GM18505 (cell line): ENCODE data around the gene ANAPC16.
"Not testable (repeated sequence)": the region's sequence is repeated elsewhere in the genome, so short reads cannot be mapped to it uniquely, and the experiment has no call there.

ENCODE experiments used
- ATAC-seq: cut with Tn5 transposase; IDR thresholded peaks from one replicate; pipeline ENCODE4 v1.9.1; 2021; ENCODE audit not compliant: unreplicated experiment
- POLR2A ChIP-seq: IDR thresholded peaks from 4 replicates; pipeline ENCODE4 v1.6.1; 2011; ENCODE audit warnings: borderline replicate concordance; ENCODE audit not compliant: insufficient read depth, insufficient read length; ENCODE audit errors: extremely low read depth

Gene ANAPC16

GRCh38 chr10:72186982-72187330, 28.9 kb upstream of the ANAPC16 start:
- ATAC-seq: no peak
- TF ChIP-seq POLR2A: no peak

DNA sequence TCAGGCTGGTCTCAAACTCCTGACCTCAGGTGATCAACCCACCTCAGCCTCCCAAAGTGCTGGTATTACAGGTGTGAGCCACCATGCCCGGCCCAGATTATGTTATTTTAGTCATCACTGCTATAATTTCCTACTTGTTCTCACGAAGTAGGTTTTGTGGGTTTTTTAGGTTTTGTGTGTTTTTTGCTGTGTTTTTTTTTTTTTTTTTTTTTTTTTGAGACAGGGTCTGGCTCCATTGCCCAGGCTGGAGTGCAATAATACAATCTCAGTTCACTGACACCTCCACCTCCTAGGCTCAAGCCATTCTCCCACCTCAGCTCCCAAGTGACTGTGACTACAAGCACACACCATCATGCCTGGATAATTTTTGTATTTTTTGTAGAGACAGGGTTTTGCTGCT, 20.9 kb upstream of the ANAPC16 start:
- ATAC-seq: no peak
- TF ChIP-seq POLR2A: no peak

GRCh38 chr10:72200883-72201282, 14.9 kb upstream of the ANAPC16 start:
- no peak for ATAC-seq
- TF ChIP-seq POLR2A: no peak

DNA sequence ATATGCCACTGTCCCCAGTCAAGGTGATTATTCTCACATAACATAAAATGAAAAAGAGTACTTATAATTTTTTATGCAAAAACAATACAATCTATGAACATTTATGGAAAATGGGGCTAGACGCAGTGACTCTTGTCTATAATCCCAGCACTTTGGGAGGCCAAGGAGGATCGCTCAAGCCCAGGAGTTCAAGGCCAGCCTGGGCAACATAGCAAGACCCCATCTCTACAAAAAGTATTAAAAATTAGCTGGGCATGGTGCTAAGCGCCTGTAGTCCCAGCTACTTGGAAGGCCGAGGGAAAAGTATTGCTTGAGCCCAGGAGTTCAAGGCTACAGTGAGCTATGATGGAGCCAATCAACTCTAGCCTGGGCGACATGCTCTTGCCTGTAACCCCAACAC, 14.5 kb upstream of the ANAPC16 start:
- ATAC-seq: no peak
- no peak for TF ChIP-seq POLR2A

DNA sequence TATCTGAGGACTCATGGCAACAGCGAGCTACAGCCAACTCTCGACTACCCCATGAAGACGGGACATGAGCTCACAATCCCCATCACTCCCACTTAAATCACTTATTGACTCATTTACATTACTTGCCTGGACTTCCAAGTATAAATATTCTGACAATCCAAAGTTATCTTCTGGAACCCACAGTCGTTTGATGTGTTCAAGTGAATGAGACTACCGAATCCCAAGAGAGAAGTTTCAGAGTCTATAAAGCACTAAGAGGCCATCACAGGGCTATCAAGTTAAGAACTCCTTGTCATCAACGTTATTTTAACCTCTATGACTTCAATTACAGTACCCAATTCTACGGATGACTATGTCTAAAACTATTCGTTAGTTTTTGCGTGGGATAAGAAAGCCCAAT, 11.5 kb upstream of the ANAPC16 start:
- TF ChIP-seq POLR2A: no peak
- ATAC-seq: no peak

- TF ChIP-seq POLR2A: no peak
- no peak for ATAC-seq
Observed at GRCh38 chr10:72204724-72205123, 11.1 kb upstream of the ANAPC16 start.

- TF ChIP-seq POLR2A: no peak
- ATAC-seq: no peak
Observed at GRCh38 chr10:72206511-72207229, 9.1 kb upstream of the ANAPC16 start.

DNA sequence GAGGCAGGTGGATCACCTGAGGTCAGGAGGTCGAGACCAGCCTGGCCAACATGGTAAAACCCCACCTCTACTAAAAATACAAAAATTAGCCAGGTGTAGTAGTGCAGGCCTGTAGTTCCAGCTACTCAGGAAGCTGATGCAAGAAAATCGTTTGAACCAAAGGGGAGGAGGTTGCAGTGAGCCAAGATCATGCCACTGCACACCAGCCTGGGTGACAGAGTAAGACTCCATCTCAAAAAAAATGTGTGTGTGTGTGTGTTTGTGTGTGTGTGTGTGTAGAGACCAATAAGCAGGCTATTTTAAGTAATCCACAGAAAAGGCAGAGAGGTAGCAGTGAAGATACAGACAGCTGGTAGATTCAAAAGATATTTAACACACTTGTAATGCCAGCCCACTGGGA, 7.3 kb upstream of the ANAPC16 start:
- not testable (repeated sequence) for ATAC-seq

GRCh38 chr10:72211381-72211780, 4.4 kb upstream of the ANAPC16 start:
- not testable (repeated sequence) for ATAC-seq

DNA sequence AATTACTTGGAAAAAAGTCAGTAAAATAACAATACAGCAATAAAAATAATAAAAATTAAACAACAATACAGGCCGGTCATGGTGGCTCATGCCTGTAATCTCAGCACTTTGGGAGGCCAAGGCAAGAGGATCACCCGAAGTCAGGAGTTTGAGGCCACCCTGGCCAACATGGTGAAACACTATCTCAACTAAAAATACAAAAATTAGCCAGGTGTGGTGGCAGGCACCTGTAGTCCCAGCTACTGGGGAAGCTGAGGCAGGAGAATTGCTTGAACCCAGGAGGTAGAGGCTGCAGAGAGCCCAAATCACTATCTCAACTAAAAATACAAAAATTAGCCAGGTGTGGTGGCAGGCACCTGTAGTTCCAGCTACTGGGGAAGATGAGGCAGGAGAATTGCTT, 4.0 kb upstream of the ANAPC16 start:
- ATAC-seq: not testable (repeated sequence)

DNA sequence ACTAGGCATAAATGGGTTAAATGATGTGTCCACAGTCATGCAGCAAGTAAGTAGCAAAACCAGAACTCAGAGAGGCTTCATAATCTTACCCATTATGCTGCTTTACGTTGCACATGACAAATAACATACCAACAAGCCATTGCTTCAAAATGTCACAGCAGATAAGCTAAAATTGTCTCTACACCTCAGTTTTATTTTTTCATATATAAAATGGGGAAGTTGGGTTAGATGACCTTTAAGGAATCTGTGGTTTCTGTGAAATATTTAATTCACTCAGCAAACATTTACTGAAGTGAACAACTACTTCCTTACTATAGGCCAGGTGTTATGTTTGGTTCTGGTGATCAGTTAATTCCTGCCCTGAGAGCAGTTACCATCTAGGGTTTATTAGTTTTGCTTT, 2.5 kb downstream of the ANAPC16 start:
- TF ChIP-seq POLR2A: no peak
- no peak for ATAC-seq

- TF ChIP-seq POLR2A: no peak
Observed at GRCh38 chr10:72218726-72219125, 2.9 kb downstream of the ANAPC16 start.

GRCh38 chr10:72219235-72219814, 3.5 kb downstream of the ANAPC16 start:
- TF ChIP-seq POLR2A: no peak
- no peak for ATAC-seq

More at GRCh38 chr10:72218726-72219125, 2.9 kb downstream of the ANAPC16 start:
- ATAC-seq: no peak

GRCh38 chr10:72220637-72221036, 4.8 kb downstream of the ANAPC16 start:
- ATAC-seq: no peak
- TF ChIP-seq POLR2A: no peak

DNA sequence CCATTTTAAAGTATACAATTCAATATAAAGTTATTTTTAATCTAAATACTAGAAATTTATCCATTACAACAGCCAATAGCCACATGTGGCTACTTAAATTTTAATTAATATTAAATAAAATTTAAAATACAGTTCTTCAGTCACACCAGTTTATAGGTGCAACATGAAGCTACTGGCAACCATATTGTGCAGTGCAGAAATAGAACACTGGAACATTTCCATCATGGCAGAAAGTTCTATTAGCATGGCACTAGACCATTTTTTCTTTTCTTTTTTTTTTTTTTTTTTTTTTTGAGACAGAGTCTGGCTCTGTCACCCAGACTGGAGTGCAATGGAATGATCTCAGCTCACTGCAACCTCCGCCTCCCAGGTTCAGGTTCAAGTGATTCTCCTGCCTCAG, 5.5 kb downstream of the ANAPC16 start:
- no peak for ATAC-seq
- TF ChIP-seq POLR2A: no peak
